CD8-positive, alpha-beta memory T cell (primary cell): ENCODE data around the gene CNPY4. TPM values are rescaled to one million over a fixed set of nuclear protein-coding genes. Genes with fewer than 3 reads are reported as not detected.
A peak's percentile ranks its signal among the peaks of the same experiment; 100 is the strongest.

Source experiments
- CTCF ChIA-PET: fragments of 350-600 bp; sonication (Branson Sonifier 250); formaldehyde crosslinking; loops from one replicate; lab custom pipeline; 2021; ENCODE audit warnings: antibody characterized with exemption; lab: Charles Lee
- POLR2A ChIA-PET: fragments of 350-600 bp; sonication (Branson Sonifier 250); formaldehyde crosslinking; loops from one replicate; lab custom pipeline; 2021; ENCODE audit warnings: antibody characterized with exemption; lab: Charles Lee
- DNase-seq, 5 donors: peaks; one replicate each; pipeline versions ENCODE4 v3.0.0 to v3.0.0-alpha.2; 2020 to 2022; ENCODE audit warnings: mixed read lengths in 1 of 5
- H3K27ac ChIP-seq: one replicate; pipeline ENCODE4 v1.7.0; 2013; ENCODE audit warnings: low read depth, mild to moderate bottlenecking, low read length, moderate library complexity
- H3K27me3 ChIP-seq: 2 replicates; pipeline ENCODE4 v1.7.0; 2013; ENCODE audit warnings: low read length, mild to moderate bottlenecking; ENCODE audit not compliant: insufficient read depth, poor library complexity, severe bottlenecking
- H3K36me3 ChIP-seq: 2 replicates; pipeline ENCODE4 v1.7.0; 2013; ENCODE audit warnings: mild to moderate bottlenecking, low read length, moderate library complexity; ENCODE audit not compliant: insufficient read depth
- H3K4me1 ChIP-seq: 2 replicates; pipeline ENCODE4 v1.7.0; 2013; ENCODE audit warnings: mild to moderate bottlenecking, low read length, moderate library complexity; ENCODE audit not compliant: insufficient read depth
- H3K4me3 ChIP-seq: 2 replicates; pipeline ENCODE4 v1.7.0; 2013; ENCODE audit warnings: mild to moderate bottlenecking, low read length
- H3K9me3 ChIP-seq: 2 replicates; pipeline ENCODE4 v1.7.0; 2013; ENCODE audit warnings: mild to moderate bottlenecking, low read length
- H3K27ac Mint-ChIP-seq, 8 donors: one replicate each; pipeline ENCODE4 v1.8.0; 2020 to 2021; ENCODE audit warnings: mixed read lengths in 8 of 8, mild to moderate bottlenecking in 6 of 8, inconsistent platforms in 3 of 8, moderate library complexity in 3 of 8
- H3K27me3 Mint-ChIP-seq, 2 donors: one replicate each; pipeline ENCODE4 v1.8.0; 2020 to 2021; ENCODE audit warnings: mixed read lengths in 2 of 2, mild to moderate bottlenecking in 1 of 2, moderate library complexity in 1 of 2
- H3K36me3 Mint-ChIP-seq, 3 donors: one replicate each; pipeline ENCODE4 v1.8.0; 2020 to 2021; ENCODE audit warnings: mixed read lengths in 3 of 3, inconsistent platforms in 1 of 3, mild to moderate bottlenecking in 1 of 3
- H3K4me1 Mint-ChIP-seq, 3 donors: one replicate each; pipeline ENCODE4 v1.8.0; 2020 to 2021; ENCODE audit warnings: mixed read lengths in 3 of 3, inconsistent platforms in 1 of 3, mild to moderate bottlenecking in 1 of 3
- H3K4me3 Mint-ChIP-seq, 7 donors: one replicate each; pipeline ENCODE4 v1.8.0; 2020 to 2021; ENCODE audit warnings: mixed read lengths in 7 of 7, mild to moderate bottlenecking in 6 of 7, moderate library complexity in 4 of 7, inconsistent platforms in 2 of 7
- H3K9me3 Mint-ChIP-seq, 5 donors: one replicate each; pipeline ENCODE4 v1.8.0; 2020 to 2022; ENCODE audit warnings: mixed read lengths in 5 of 5, mild to moderate bottlenecking in 3 of 5, moderate library complexity in 2 of 5, inconsistent platforms in 1 of 5
- polyA plus RNA-seq: library from polyadenylated mRNA; unstranded; fragments of 300-500 nt; fragmentation: Illumina TruSeq; gene quantifications from one replicate; pipeline ENCODE4 v1.2.3, GENCODE V29; 2021
- total RNA-seq, 2 experiments: library from RNA; stranded (reverse); gene quantifications; one replicate each; pipeline ENCODE4 v1.2.3, GENCODE V29; 2021

Gene CNPY4
- total and polyA plus RNA-seq, 3 experiments from 2014 or later = 18.9 to 24.1 (median 19.0) TPM

GRCh38 chr7:100109521-100110163 is 9.8 kb upstream of the CNPY4 start:
- H3K9me3 ChIP-seq = no peaks in the 10 kb centered on the region
- peaks cover 0 to 93% (median 6%) of the 10 kb centered on the region in 3 donors for H3K36me3 Mint-ChIP-seq
- no peak for DNase-seq
- peak overlapping the region in 1 of 8 donors; percentile 65 for H3K27ac Mint-ChIP-seq
- no peak overlapping the region for H3K4me3 ChIP-seq
- H3K27me3 ChIP-seq = no peaks in the 10 kb centered on the region
- H3K27me3 Mint-ChIP-seq = no peaks in the 10 kb centered on the region
- no peaks in the 10 kb centered on the region for H3K4me1 Mint-ChIP-seq
- H3K4me1 ChIP-seq = no peaks in the 10 kb centered on the region
- no peak overlapping the region for H3K27ac ChIP-seq
- peaks cover 31% of the 10 kb centered on the region for H3K36me3 ChIP-seq
- CTCF ChIA-PET = no interaction called here
- POLR2A ChIA-PET = interaction anchor here (0.6 kb wide), 1 partner anchor 780 kb away, joined by 5 read pairs; no protein-coding TSS in a partner anchor
- H3K9me3 Mint-ChIP-seq = no peaks in the 10 kb centered on the region
- no peak overlapping the region for H3K4me3 Mint-ChIP-seq

GRCh38 chr7:100111156-100111555 is 8.3 kb upstream of the CNPY4 start:
- Mint-ChIP-seq H3K36me3 (peaks cover 0 to 85% (median 6%) of the 10 kb centered on the region in 3 donors), H3K4me3 (no peak overlapping the region), H3K9me3 (no peaks in the 10 kb centered on the region), H3K27ac (peak overlapping the region in 1 of 8 donors; percentile 52), H3K27me3 (no peaks in the 10 kb centered on the region), H3K4me1 (peaks cover 0 to 4% (median 0%) of the 10 kb centered on the region in 3 donors)
- no peaks in the 10 kb centered on the region for H3K27me3 ChIP-seq
- H3K4me1 ChIP-seq = no peaks in the 10 kb centered on the region
- ChIA-PET CTCF (interaction anchor here (0.9 to 1.9 kb wide), 2 partner anchors 9 kb away, joined by 3 to 8 read pairs; partner anchors contain the start of gene CNPY4), POLR2A (interaction anchor here (1.5 kb wide), 1 partner anchor 15 kb away, joined by 3 read pairs; the partner anchor contains the start of gene MBLAC1)
- peaks cover 31% of the 10 kb centered on the region for H3K36me3 ChIP-seq
- H3K9me3 ChIP-seq = no peaks in the 10 kb centered on the region
- no peak for DNase-seq
- no peak overlapping the region for H3K27ac ChIP-seq
- no peak overlapping the region for H3K4me3 ChIP-seq

GRCh38 chr7:100111914-100112313 is 7.5 kb upstream of the CNPY4 start:
- H3K27ac ChIP-seq = no peak overlapping the region
- H3K4me1 ChIP-seq = no peaks in the 10 kb centered on the region
- peaks cover 0 to 8% (median 2%) of the 10 kb centered on the region in 3 donors for H3K4me1 Mint-ChIP-seq
- ChIA-PET CTCF (interaction anchor here (0.5 to 1.9 kb wide), 3 partner anchors 9 to 86 kb away, joined by 3 to 8 read pairs (median 3); partner anchors contain the start of gene CNPY4), POLR2A (interaction anchor here (1.5 kb wide), 1 partner anchor 15 kb away, joined by 3 read pairs; the partner anchor contains the start of gene MBLAC1)
- H3K36me3 ChIP-seq = peaks cover 28% of the 10 kb centered on the region
- H3K4me3 ChIP-seq = no peak overlapping the region
- H3K9me3 Mint-ChIP-seq = no peaks in the 10 kb centered on the region
- no peaks in the 10 kb centered on the region for H3K9me3 ChIP-seq
- H3K36me3 Mint-ChIP-seq = peaks cover 0 to 81% (median 8%) of the 10 kb centered on the region in 3 donors
- no peak for DNase-seq
- no peaks in the 10 kb centered on the region for H3K27me3 Mint-ChIP-seq
- no peaks in the 10 kb centered on the region for H3K27me3 ChIP-seq
- H3K4me3 Mint-ChIP-seq = peak overlapping the region in 1 of 7 donors; percentile 73
- no peak overlapping the region for H3K27ac Mint-ChIP-seq

GRCh38 chr7:100115026-100115425 is 4.4 kb upstream of the CNPY4 start:
- Histone ChIP-seq H3K4me3 (no peak overlapping the region), H3K4me1 (peaks cover 9% of the 10 kb centered on the region), H3K27me3 (no peaks in the 10 kb centered on the region), H3K9me3 (no peaks in the 10 kb centered on the region), H3K36me3 (peaks cover 16% of the 10 kb centered on the region), H3K27ac (no peak overlapping the region)
- POLR2A ChIA-PET = interaction anchor here (0.6 to 1.5 kb wide), 2 partner anchors 13 to 16 kb away, joined by 3 to 6 read pairs; partner anchors contain the start of genes AP4M1 and MCM7
- H3K27me3 Mint-ChIP-seq = no peaks in the 10 kb centered on the region
- H3K27ac Mint-ChIP-seq = no peak overlapping the region
- DNase-seq = no peak
- H3K4me3 Mint-ChIP-seq = no peak overlapping the region
- no peaks in the 10 kb centered on the region for H3K9me3 Mint-ChIP-seq
- H3K36me3 Mint-ChIP-seq = peaks cover 0 to 61% (median 5%) of the 10 kb centered on the region in 3 donors
- peaks cover 14 to 24% (median 16%) of the 10 kb centered on the region in 3 donors for H3K4me1 Mint-ChIP-seq
- CTCF ChIA-PET = interaction anchor here (1.8 to 2.4 kb wide), 2 partner anchors 13 to 16 kb away, joined by 5 to 7 read pairs; partner anchors contain the start of genes AP4M1 and MCM7

GRCh38 chr7:100118388-100119071 is 904 bp upstream of the CNPY4 start:
- Mint-ChIP-seq H3K9me3 (no peaks in the 10 kb centered on the region), H3K27ac (peak overlapping the region; percentile 96 to 100 (median 99)), H3K36me3 (peaks cover 0 to 43% (median 4%) of the 10 kb centered on the region in 3 donors), H3K4me1 (peaks cover 24 to 33% (median 30%) of the 10 kb centered on the region in 3 donors), H3K27me3 (no peaks in the 10 kb centered on the region), H3K4me3 (peak overlapping the region; percentile 95 to 99 (median 97))
- no peak for DNase-seq
- Histone ChIP-seq H3K4me3 (peak overlapping the region; percentile 99), H3K36me3 (no peaks in the 10 kb centered on the region), H3K4me1 (peaks cover 17% of the 10 kb centered on the region), H3K27me3 (no peaks in the 10 kb centered on the region), H3K9me3 (no peaks in the 10 kb centered on the region), H3K27ac (peak overlapping the region; percentile 94)
- ChIA-PET POLR2A (interaction anchor here (0.7 kb wide), 2 partner anchors 18 to 211 kb away, joined by 3 to 6 read pairs; no protein-coding TSS in a partner anchor), CTCF (interaction anchor here (1.6 kb wide), 1 partner anchor 13 kb away, joined by 4 read pairs; no protein-coding TSS in a partner anchor)

GRCh38 chr7:100119970-100120732 is 717 bp downstream of the CNPY4 start:
- Histone ChIP-seq H3K27me3 (no peaks in the 10 kb centered on the region), H3K9me3 (no peaks in the 10 kb centered on the region), H3K4me3 (peak overlapping the region; percentile 99), H3K27ac (peak overlapping the region; percentile 94), H3K36me3 (no peaks in the 10 kb centered on the region), H3K4me1 (peaks cover 24% of the 10 kb centered on the region)
- Mint-ChIP-seq H3K36me3 (peaks cover 0 to 44% (median 7%) of the 10 kb centered on the region in 3 donors), H3K27me3 (no peaks in the 10 kb centered on the region), H3K4me3 (peak overlapping the region; percentile 95 to 99 (median 97)), H3K9me3 (no peaks in the 10 kb centered on the region), H3K27ac (peak overlapping the region; percentile 96 to 100 (median 99)), H3K4me1 (peaks cover 31 to 44% (median 41%) of the 10 kb centered on the region in 3 donors)
- ChIA-PET POLR2A (interaction anchor here (0.5 to 1.6 kb wide), 9 partner anchors 8 to 980 kb away, joined by 3 to 18 read pairs (median 4); partner anchors contain the start of genes AP4M1, LAMTOR4, MCM7 and ZCWPW1), CTCF (interaction anchor here (0.9 to 2.1 kb wide), 5 partner anchors 9 to 732 kb away, joined by 3 to 17 read pairs (median 5); partner anchors contain the start of genes AP4M1, MCM7 and SLC12A9)
- DNase-seq = peak; percentile 58 to 83 (median 71)

GRCh38 chr7:100120733-100121036 is 1.3 kb downstream of the CNPY4 start:
- H3K36me3 Mint-ChIP-seq = peaks cover 0 to 44% (median 7%) of the 10 kb centered on the region in 3 donors

More at GRCh38 chr7:100120733-100121036, 1.3 kb downstream of the CNPY4 start:
- no peak for DNase-seq
- no peaks in the 10 kb centered on the region for H3K9me3 Mint-ChIP-seq
- H3K9me3 ChIP-seq = no peaks in the 10 kb centered on the region
- ChIA-PET POLR2A (interaction anchor here (0.5 to 1.6 kb wide), 7 partner anchors 10 to 450 kb away, joined by 3 to 18 read pairs (median 4); partner anchors contain the start of genes AP4M1, LAMTOR4, MCM7 and ZCWPW1), CTCF (interaction anchor here (1.2 to 2.1 kb wide), 4 partner anchors 9 to 732 kb away, joined by 3 to 17 read pairs (median 6); partner anchors contain the start of genes AP4M1, MCM7 and SLC12A9)
- peak overlapping the region; percentile 96 to 100 (median 99) for H3K27ac Mint-ChIP-seq
- H3K27me3 Mint-ChIP-seq = no peaks in the 10 kb centered on the region
- peak overlapping the region; percentile 95 to 99 (median 97) for H3K4me3 Mint-ChIP-seq
- H3K4me1 Mint-ChIP-seq = peaks cover 35 to 49% (median 47%) of the 10 kb centered on the region in 3 donors
- peak overlapping the region; percentile 94 for H3K27ac ChIP-seq
- H3K4me1 ChIP-seq = peaks cover 28% of the 10 kb centered on the region
- H3K36me3 ChIP-seq = no peaks in the 10 kb centered on the region
- H3K4me3 ChIP-seq = peak overlapping the region; percentile 99
- H3K27me3 ChIP-seq = no peaks in the 10 kb centered on the region
